Trophoblast cell (in vitro differentiated cells and primary cell): ENCODE measurements around the gene TH.

Experiments used
- DNase-seq, 2 donors: peaks; one replicate each; pipeline ENCODE4 v3.0.0-alpha.2; 2016
- H2AFZ ChIP-seq: 2 replicates; pipeline ENCODE4 v1.6.1; 2013; ENCODE audit warnings: low read length, moderate library complexity, mild to moderate bottlenecking; ENCODE audit not compliant: insufficient read depth, poor library complexity
- H2AK5ac ChIP-seq: 2 replicates; pipeline ENCODE4 v1.6.1; 2013; ENCODE audit warnings: mild to moderate bottlenecking, low read length
- H2BK120ac ChIP-seq: 2 replicates; pipeline ENCODE4 v1.6.1; 2013; ENCODE audit warnings: low read length, mild to moderate bottlenecking, moderate library complexity; ENCODE audit not compliant: insufficient read depth, poor library complexity
- H2BK12ac ChIP-seq: 2 replicates; pipeline ENCODE4 v1.6.1; 2013; ENCODE audit warnings: mild to moderate bottlenecking, low read length, moderate library complexity
- H2BK5ac ChIP-seq: 2 replicates; pipeline ENCODE4 v1.6.1; 2013; ENCODE audit warnings: low read length, low read depth, moderate library complexity, mild to moderate bottlenecking; ENCODE audit not compliant: poor library complexity
- H3K14ac ChIP-seq: 2 replicates; pipeline ENCODE4 v1.6.1; 2013; ENCODE audit warnings: mild to moderate bottlenecking, low read length
- H3K18ac ChIP-seq: 2 replicates; pipeline ENCODE4 v1.6.1; 2013; ENCODE audit warnings: mild to moderate bottlenecking, low read length
- H3K23ac ChIP-seq: 2 replicates; pipeline ENCODE4 v1.6.1; 2013; ENCODE audit warnings: low read length
- H3K27ac ChIP-seq: 2 replicates; pipeline ENCODE4 v1.5.1; 2013; ENCODE audit warnings: low read depth, mild to moderate bottlenecking, inconsistent platforms, low read length, moderate library complexity
- H3K27me3 ChIP-seq: 2 replicates; pipeline ENCODE4 v1.6.1; 2013; ENCODE audit warnings: inconsistent platforms, mild to moderate bottlenecking, low read length, moderate library complexity; ENCODE audit not compliant: insufficient read depth
- H3K36me3 ChIP-seq, 2 experiments: 1 replicate in 1 of 2; 2 replicates in 1 of 2; pipeline ENCODE4 v1.6.1; 2013; ENCODE audit warnings: low read length in 2 of 2, mild to moderate bottlenecking in 2 of 2, moderate library complexity in 1 of 2; ENCODE audit not compliant: insufficient read depth in 2 of 2, control insufficient read depth in 1 of 2
- H3K4ac ChIP-seq: 2 replicates; pipeline ENCODE4 v1.6.1; 2013; ENCODE audit warnings: low read depth, mild to moderate bottlenecking, low read length, moderate library complexity
- H3K4me1 ChIP-seq, 2 experiments: 1 replicate in 1 of 2; 2 replicates in 1 of 2; pipeline ENCODE4 v1.6.1; 2013; ENCODE audit warnings: low read length in 2 of 2, mild to moderate bottlenecking in 2 of 2, moderate library complexity in 1 of 2; ENCODE audit not compliant: insufficient read depth in 2 of 2, control insufficient read depth in 1 of 2
- H3K4me2 ChIP-seq: 2 replicates; pipeline ENCODE4 v1.6.1; 2013; ENCODE audit warnings: inconsistent platforms, mild to moderate bottlenecking, low read length, moderate library complexity
- H3K4me3 ChIP-seq: 2 replicates; pipeline ENCODE4 v1.5.1; 2013; ENCODE audit warnings: mild to moderate bottlenecking, low read depth, low read length, inconsistent platforms
- H3K79me1 ChIP-seq: one replicate; pipeline ENCODE4 v1.6.1; 2013; ENCODE audit warnings: low read length
- H3K79me2 ChIP-seq: 2 replicates; pipeline ENCODE4 v1.6.1; 2013; ENCODE audit warnings: low read length, mild to moderate bottlenecking; ENCODE audit not compliant: control insufficient read depth, insufficient read depth, poor library complexity
- H3K9ac ChIP-seq: 2 replicates; pipeline ENCODE4 v1.6.1; 2013; ENCODE audit warnings: mild to moderate bottlenecking, low read length
- H3K9me3 ChIP-seq: 2 replicates; pipeline ENCODE4 v1.6.1; 2013; ENCODE audit warnings: low read depth, mild to moderate bottlenecking, control low read depth, inconsistent platforms, low read length; ENCODE audit not compliant: insufficient read depth
- H4K12ac ChIP-seq: 2 replicates; pipeline ENCODE4 v1.6.1; 2013; ENCODE audit warnings: low read depth, mild to moderate bottlenecking, low read length, moderate library complexity
- H4K8ac ChIP-seq: 2 replicates; pipeline ENCODE4 v1.6.1; 2013; ENCODE audit warnings: low read depth, mild to moderate bottlenecking, low read length, moderate library complexity
- H4K91ac ChIP-seq: one replicate; pipeline ENCODE4 v1.6.1; 2013; ENCODE audit warnings: low read depth, mild to moderate bottlenecking, low read length, moderate library complexity
- WGBS: extraction: QIAGEN DNeasy Blood & Tissue Kit; methylation state at CpG from one replicate; pipeline ENCODE4 v1.1.7; 2013; ENCODE audit warnings: missing lambda C conversion rate; ENCODE audit not compliant: insufficient read length, insufficient coverage; ENCODE audit errors: extremely low coverage; 5-methylcytosine and 5-hydroxymethylcytosine counted together

TH gene

GRCh38 chr11:2173761-2174160 is 2.1 kb upstream of the TH start:
- Histone ChIP-seq H3K27ac (no peak overlapping the region), H3K4me2 (no peak overlapping the region), H3K14ac (no peak overlapping the region), H3K4me1 (peaks cover 2 to 3% of the 10 kb centered on the region in 2 experiments), H3K18ac (no peak overlapping the region), H2AK5ac (no peak overlapping the region), H3K79me1 (no peaks in the 10 kb centered on the region), H3K36me3 (no peaks in the 10 kb centered on the region), H3K4me3 (no peak overlapping the region), H2AFZ (no peak overlapping the region), H4K8ac (no peak overlapping the region), H3K79me2 (no peaks in the 10 kb centered on the region), H3K23ac (no peak overlapping the region), H4K12ac (no peak overlapping the region), H3K9me3 (peaks cover 5% of the 10 kb centered on the region), H2BK12ac (no peak overlapping the region), H2BK120ac (no peak overlapping the region), H2BK5ac (no peak overlapping the region), H4K91ac (no peak overlapping the region), H3K4ac (no peak overlapping the region), H3K27me3 (no peaks in the 10 kb centered on the region), H3K9ac (no peak overlapping the region)
- no CpG with 5 or more reads among the region's 11 CpGs for WGBS
- no peak for DNase-seq

GRCh38 chr11:2173150-2173693 is 1.6 kb upstream of the TH start:
- Histone ChIP-seq H3K4me2 (no peak overlapping the region), H2BK5ac (no peak overlapping the region), H4K12ac (no peak overlapping the region), H3K4me1 (peaks cover 3 to 4% of the 10 kb centered on the region in 2 experiments), H3K27ac (no peak overlapping the region), H3K36me3 (no peaks in the 10 kb centered on the region), H2BK12ac (no peak overlapping the region), H2AFZ (no peak overlapping the region), H3K79me2 (no peaks in the 10 kb centered on the region), H3K79me1 (no peaks in the 10 kb centered on the region), H3K18ac (no peak overlapping the region), H3K9ac (no peak overlapping the region), H3K14ac (no peak overlapping the region), H3K23ac (no peak overlapping the region), H3K27me3 (no peaks in the 10 kb centered on the region), H4K8ac (no peak overlapping the region), H3K4me3 (no peak overlapping the region), H2AK5ac (no peak overlapping the region), H3K4ac (no peak overlapping the region), H2BK120ac (no peak overlapping the region), H3K9me3 (peaks cover 6% of the 10 kb centered on the region), H4K91ac (no peak overlapping the region)
- DNase-seq: no peak
- no CpG with 5 or more reads among the region's 16 CpGs for WGBS

GRCh38 chr11:2172676-2173075 is 1.1 kb upstream of the TH start:
- Histone ChIP-seq H2AK5ac (no peak overlapping the region), H4K91ac (no peak overlapping the region), H3K79me1 (no peaks in the 10 kb centered on the region), H3K18ac (no peak overlapping the region), H3K4me1 (peaks cover 3 to 4% of the 10 kb centered on the region in 2 experiments), H3K4me3 (no peak overlapping the region), H4K8ac (no peak overlapping the region), H4K12ac (no peak overlapping the region), H3K79me2 (no peaks in the 10 kb centered on the region), H3K4me2 (no peak overlapping the region), H3K27me3 (no peaks in the 10 kb centered on the region), H2BK12ac (no peak overlapping the region), H3K4ac (no peak overlapping the region), H2BK5ac (no peak overlapping the region), H3K23ac (no peak overlapping the region), H2BK120ac (no peak overlapping the region), H3K36me3 (no peaks in the 10 kb centered on the region), H3K9me3 (peaks cover 6% of the 10 kb centered on the region), H3K27ac (no peak overlapping the region), H3K9ac (no peak overlapping the region), H3K14ac (no peak overlapping the region), H2AFZ (no peak overlapping the region)
- no peak for DNase-seq
- WGBS: no CpG with 5 or more reads among the region's 12 CpGs

- H2BK120ac ChIP-seq: no peak overlapping the region
- no peak overlapping the region for H2BK12ac ChIP-seq
- H3K4me3 ChIP-seq: no peak overlapping the region
- no peak overlapping the region for H2AK5ac ChIP-seq
- no peak for DNase-seq
- H3K79me2 ChIP-seq: no peaks in the 10 kb centered on the region
- no peaks in the 10 kb centered on the region for H3K79me1 ChIP-seq
- no peak overlapping the region for H2BK5ac ChIP-seq
- H3K9me3 ChIP-seq: peaks cover 2% of the 10 kb centered on the region
- H4K8ac ChIP-seq: no peak overlapping the region
- no peaks in the 10 kb centered on the region for H3K27me3 ChIP-seq
- H3K4ac ChIP-seq: no peak overlapping the region
- H2AFZ ChIP-seq: no peak overlapping the region
- H3K4me2 ChIP-seq: no peak overlapping the region
- peaks cover 3 to 4% of the 10 kb centered on the region in 2 experiments for H3K4me1 ChIP-seq
- H4K12ac ChIP-seq: no peak overlapping the region
- H3K18ac ChIP-seq: no peak overlapping the region
- H3K9ac ChIP-seq: no peak overlapping the region
- no peak overlapping the region for H3K14ac ChIP-seq
- H3K27ac ChIP-seq: no peak overlapping the region
- WGBS: no CpG with 5 or more reads among the region's 45 CpGs
- no peak overlapping the region for H3K23ac ChIP-seq
- no peaks in the 10 kb centered on the region for H3K36me3 ChIP-seq
- no peak overlapping the region for H4K91ac ChIP-seq
These were observed 1.7 kb downstream of the TH start for GRCh38 chr11:2169626-2170570.
